IMR-90 (cell line): ENCODE results near the gene RNF145. TPM values are rescaled to one million over a fixed set of nuclear protein-coding genes. Genes with fewer than 3 reads are reported as not detected.
A peak's percentile ranks its signal among the peaks of the same experiment; 100 is the strongest.

Experiments
- ATAC-seq: fragments of 200-7000 bp; cut with Tn5 transposase; 2 replicates; pipeline ENCODE4 v1.9.1; 2020; ENCODE audit warnings: low read depth, mild to moderate bottlenecking, moderate library complexity
- Bru-seq: library from RNA; stranded (reverse); fragments of 400-500 nt; gene quantifications from one replicate; lab custom pipeline; 2021; lab: Mats Ljungman, UMichigan
- BruChase-seq, 2 experiments: library from RNA; stranded (reverse); fragments of 400-500 nt; gene quantifications; one replicate each; lab custom pipeline; 2021; lab: Mats Ljungman, UMichigan
- BruUV-seq: library from RNA; stranded (reverse); fragments of 400-500 nt; replicated peaks from 2 replicates; lab custom pipeline; 2021; lab: Mats Ljungman, UMichigan
- CTCF ChIA-PET: fragments of 300-600 bp; formaldehyde crosslinking; extraction: SDS; loops from one replicate; lab custom pipeline; 2021; ENCODE audit warnings: antibody characterized with exemption; lab: Yijun Ruan, JAX
- POLR2A ChIA-PET: fragments of 300-600 bp; sonication (Branson Sonifier 250); formaldehyde crosslinking; loops from one replicate; lab custom pipeline; 2022; ENCODE audit warnings: antibody characterized with exemption; ENCODE audit not compliant: unreplicated experiment; lab: Charles Lee
- DNase-seq: peaks from one replicate; pipeline ENCODE4 v3.0.0; 2013
- H2AFZ ChIP-seq: replicated peaks from 2 replicates; pipeline ENCODE3; 2013; ENCODE audit warnings: low read length, mild to moderate bottlenecking; ENCODE audit not compliant: poor library complexity
- H2AK5ac ChIP-seq: 2 replicates; pipeline ENCODE4 v1.6.1; 2013; ENCODE audit warnings: low read depth, low read length, inconsistent platforms
- H2AK9ac ChIP-seq: replicated peaks from 2 replicates; pipeline ENCODE3; 2013; ENCODE audit warnings: mild to moderate bottlenecking, low read depth, low read length, moderate library complexity; ENCODE audit not compliant: poor library complexity
- H2BK120ac ChIP-seq: 2 replicates; pipeline ENCODE4 v1.6.1; 2013; ENCODE audit warnings: low read depth, low read length, inconsistent platforms
- H2BK15ac ChIP-seq: 3 replicates; pipeline ENCODE4 v1.6.1; 2013; ENCODE audit warnings: low read depth, low read length, inconsistent platforms
- H2BK20ac ChIP-seq: 2 replicates; pipeline ENCODE4 v1.6.1; 2013; ENCODE audit warnings: low read depth, mild to moderate bottlenecking, inconsistent platforms, low read length, moderate library complexity
- H2BK5ac ChIP-seq: 2 replicates; pipeline ENCODE4 v1.6.1; 2013; ENCODE audit warnings: mild to moderate bottlenecking, low read depth, low read length, inconsistent platforms; ENCODE audit not compliant: poor library complexity, severe bottlenecking
- H3K14ac ChIP-seq: replicated peaks from 2 replicates; pipeline ENCODE4 v1.6.1; 2013; ENCODE audit warnings: low read depth, low read length, inconsistent platforms
- H3K18ac ChIP-seq: 2 replicates; pipeline ENCODE4 v1.6.1; 2013; ENCODE audit warnings: low read depth, low read length, control low read depth
- H3K23ac ChIP-seq: 2 replicates; pipeline ENCODE4 v1.6.1; 2013; ENCODE audit warnings: low read depth, low read length, inconsistent platforms
- H3K27ac ChIP-seq: 2 replicates; pipeline ENCODE4 v1.5.1; 2013; ENCODE audit warnings: mild to moderate bottlenecking, control low read depth, low read length; ENCODE audit not compliant: insufficient read depth
- H3K27me3 ChIP-seq: 2 replicates; pipeline ENCODE4 v1.6.1; 2013; ENCODE audit warnings: low read length; ENCODE audit not compliant: control insufficient read depth, insufficient read depth
- H3K36me3 ChIP-seq: 2 replicates; pipeline ENCODE4 v1.6.1; 2013; ENCODE audit warnings: low read length, mixed read lengths; ENCODE audit not compliant: control insufficient read depth, insufficient read depth
- H3K4ac ChIP-seq: 2 replicates; pipeline ENCODE4 v1.6.1; 2013; ENCODE audit warnings: low read depth, low read length, inconsistent platforms
- H3K4me1 ChIP-seq: 2 replicates; pipeline ENCODE4 v1.6.1; 2013; ENCODE audit warnings: low read length, mixed read lengths; ENCODE audit not compliant: control insufficient read depth, insufficient read depth
- H3K4me2 ChIP-seq: 2 replicates; pipeline ENCODE4 v1.6.1; 2013; ENCODE audit warnings: low read depth, mild to moderate bottlenecking, control low read depth, low read length, moderate library complexity
- H3K4me3 ChIP-seq: 2 replicates; pipeline ENCODE4 v1.5.1; 2013; ENCODE audit warnings: low read depth, mild to moderate bottlenecking, control low read depth, low read length, moderate library complexity; ENCODE audit not compliant: insufficient read depth
- H3K56ac ChIP-seq: 2 replicates; pipeline ENCODE4 v1.6.1; 2013; ENCODE audit warnings: low read length, inconsistent platforms; ENCODE audit not compliant: insufficient read depth; ENCODE audit errors: extremely low read depth
- H3K79me1 ChIP-seq, 2 experiments: 2 replicates each; pipeline ENCODE4 v1.6.1; 2013; ENCODE audit warnings: low read length in 2 of 2, inconsistent platforms in 1 of 2, low read depth in 1 of 2
- H3K9ac ChIP-seq: 2 replicates; pipeline ENCODE4 v1.6.1; 2013; ENCODE audit warnings: low read depth, low read length, control low read depth
- H3K9me1 ChIP-seq: 2 replicates; pipeline ENCODE4 v1.6.1; 2013; ENCODE audit warnings: low read length, inconsistent platforms; ENCODE audit not compliant: insufficient read depth
- H3K9me3 ChIP-seq: 2 replicates; pipeline ENCODE4 v1.6.1; 2013; ENCODE audit warnings: low read length; ENCODE audit not compliant: control insufficient read depth, insufficient read depth
- H4K20me1 ChIP-seq: 2 replicates; pipeline ENCODE4 v1.6.1; 2013; ENCODE audit warnings: low read length, inconsistent platforms; ENCODE audit not compliant: insufficient read depth
- H4K5ac ChIP-seq: 2 replicates; pipeline ENCODE4 v1.6.1; 2013; ENCODE audit warnings: mild to moderate bottlenecking, low read depth, low read length, control low read depth
- H4K8ac ChIP-seq, 2 experiments: 2 replicates each; pipeline ENCODE4 v1.6.1; 2013; ENCODE audit warnings: low read depth in 2 of 2, low read length in 2 of 2, control low read depth in 1 of 2, inconsistent platforms in 1 of 2
- H4K91ac ChIP-seq: 2 replicates; pipeline ENCODE4 v1.6.1; 2013; ENCODE audit warnings: low read depth, low read length, inconsistent platforms; ENCODE audit not compliant: insufficient read depth
- BHLHE40 ChIP-seq: fragments of 150-350 bp; IDR thresholded peaks from 2 replicates; pipeline ENCODE4 v1.6.1; 2016; ENCODE audit warnings: mild to moderate bottlenecking, low read depth, low read length
- CEBPB ChIP-seq: IDR thresholded peaks from 2 replicates; pipeline ENCODE4 v1.6.1; 2012; ENCODE audit warnings: low read depth, low read length, improper control_type of control experiment
- CHD1 ChIP-seq: IDR thresholded peaks from 2 replicates; pipeline ENCODE4 v1.6.1; 2012; ENCODE audit warnings: low read depth, low read length, improper control_type of control experiment
- CTCF ChIP-seq: conservative IDR thresholded peaks from 2 replicates; pipeline ENCODE4 v1.5.1; 2012; ENCODE audit warnings: mild to moderate bottlenecking, low read depth, low read length, improper control_type of control experiment
- FOS ChIP-seq: fragments of 150-350 bp; IDR thresholded peaks from 2 replicates; pipeline ENCODE4 v1.6.1; 2016; ENCODE audit warnings: low read depth, low read length
- MAFK ChIP-seq: IDR thresholded peaks from 2 replicates; pipeline ENCODE4 v1.6.1; 2012; ENCODE audit warnings: low read depth, low read length, improper control_type of control experiment
- MAZ ChIP-seq: IDR thresholded peaks from 2 replicates; pipeline ENCODE4 v1.6.1; 2012; ENCODE audit warnings: low read depth, mild to moderate bottlenecking, low read length, improper control_type of control experiment, moderate library complexity, borderline replicate concordance
- NFE2L2 ChIP-seq: fragments of 150-350 bp; IDR thresholded peaks from 2 replicates; pipeline ENCODE4 v1.6.1; 2016; ENCODE audit warnings: low read depth, mild to moderate bottlenecking, low read length
- RAD21 ChIP-seq: IDR thresholded peaks from 2 replicates; pipeline ENCODE4 v1.6.1; 2012; ENCODE audit warnings: low read length, improper control_type of control experiment
- RFX5 ChIP-seq: IDR thresholded peaks from 2 replicates; pipeline ENCODE4 v1.8.0; 2012; ENCODE audit warnings: low read depth, mild to moderate bottlenecking, low read length, moderate library complexity
- USF2 ChIP-seq: fragments of 150-350 bp; IDR thresholded peaks from 2 replicates; pipeline ENCODE4 v1.6.1; 2017; ENCODE audit warnings: mild to moderate bottlenecking, antibody characterized with exemption, low read length, low read depth
- WGBS, 2 experiments: methylation state at CpG; one replicate each; pipeline versions ENCODE4 v1.1.5 to v1.1.7; 2013; ENCODE audit warnings: missing lambda C conversion rate in 2 of 2; ENCODE audit not compliant: insufficient read length in 1 of 2; ENCODE audit errors: extremely low coverage in 2 of 2; 5-methylcytosine and 5-hydroxymethylcytosine counted together
- dilution Hi-C: fragments of 300-500 bp; cut with HindIII; formaldehyde crosslinking; loops from one replicate; pipeline ENCODE4 v1.14.3; 2018; ENCODE audit warnings: low sequenced_read_pairs; ENCODE audit not compliant: unreplicated experiment
- in situ Hi-C: fragments of 300-500 bp; cut with MboI; formaldehyde crosslinking; loops from 3 replicates; pipeline ENCODE4 v1.14.3; 2019; ENCODE audit warnings: low sequenced_read_pairs, inconsistent platforms, mixed read lengths
- intact Hi-C: fragments of 100-400 bp; cut with micrococcal nuclease; formaldehyde crosslinking; loops from 2 replicates; pipeline ENCODE4 v1.10.0; 2022
- long read RNA-seq: library from polyadenylated mRNA; unstranded; transcript quantifications from one replicate; pipeline ENCODE4 v2.0.0, GENCODE V29; 2021; ENCODE audit not compliant: unreplicated experiment
- polyA plus RNA-seq, 3 experiments: library from polyadenylated mRNA; depleted of rRNA; stranded (reverse); fragments of >200 nt; gene quantifications; 2 replicates each; pipeline ENCODE4 v1.2.3, GENCODE V29; 2012; ENCODE audit warnings: low replicate concordance in 1 of 3
- total RNA-seq: library from RNA; depleted of rRNA; stranded (reverse); fragments of >200 nt; gene quantifications from 2 replicates; pipeline ENCODE4 v1.2.3, GENCODE V29; 2012; rRNA removed

RNF145 gene
- total RNA-seq (50.0 and 68.0 TPM in 2 replicates), polyA plus RNA-seq (2012; rRNA removed) (44.9 and 57.0 TPM in 2 replicates), Bru-seq, nascent RNA (percentile 98 among the genes with signal in this experiment), BruChase-seq, experiment 1, labeled RNA remaining after a 6-hour chase (percentile 83 among the genes with signal in this experiment), BruChase-seq, experiment 2, labeled RNA remaining after a 2-hour chase (percentile 93 among the genes with signal in this experiment)
- polyA plus RNA-seq (2012; cell fraction: cytosol; rRNA removed): 14.3 and 27.2 TPM in 2 replicates
- polyA plus RNA-seq (2012; cell fraction: nucleus; rRNA removed; ENCODE audit: low replicate concordance): 8.4 and 77.6 TPM in 2 replicates
- long read RNA-seq, transcript RNF145-202 (11 exons, 3,613 nt): major isoform, 5 of 86 reads
- long read RNA-seq, partial matches to known transcripts: 64 of 86 reads
- long read RNA-seq, other reads (novel, unspliced or antisense): 16 of 86 reads

GRCh38 chr5:159209438-159210209 lies at the start of gene RNF145:
Gene RNF145 (minus strand): TSS chr5:159209553. CDS start chr5:159203617, 5,936 bp downstream.
- H2BK120ac ChIP-seq: peak within 1 kb of the TSS; percentile 60
- ATAC-seq (peak; percentile 74), DNase-seq (peak; percentile 86)
- peak within 1 kb of the TSS; percentile 22; the same call in 2 of the 3 replicates for H2BK15ac ChIP-seq
- H3K36me3 ChIP-seq: no peaks in the 10 kb centered on the region
- POLR2A ChIA-PET: no interaction called here
- CTCF ChIA-PET: no interaction called here
- peak within 1 kb of the TSS; percentile 85 for H3K23ac ChIP-seq
- peak within 1 kb of the TSS; percentile 86 for H3K18ac ChIP-seq
- peak within 1 kb of the TSS; percentile 88 for H3K56ac ChIP-seq
- H2AK5ac ChIP-seq: peak within 1 kb of the TSS; percentile 98
- dilution Hi-C loops (no loop called here), in situ Hi-C loops (loop anchor here (5.0 kb wide), 1 partner anchor 52 kb away; no protein-coding TSS in a partner anchor), intact Hi-C loops (loop anchor here (2.0 to 10.0 kb wide), 3 partner anchors 53 to 765 kb away; partner anchors contain the start of gene UBLCP1)
- no TSS peak for BruUV-seq
- no peaks in the 10 kb centered on the region for H3K9me3 ChIP-seq
- H2AFZ ChIP-seq: peak within 1 kb of the TSS; percentile 93
- H3K4me2 ChIP-seq: peak within 1 kb of the TSS; percentile 83
- peak within 1 kb of the TSS; percentile 100 for H3K27ac ChIP-seq
- peak within 1 kb of the TSS; percentile 96 for H4K5ac ChIP-seq
- peak within 1 kb of the TSS; percentile 92 to 98 for H4K8ac ChIP-seq
- H3K14ac ChIP-seq: peak within 1 kb of the TSS; percentile 99
- H3K9ac ChIP-seq: peak within 1 kb of the TSS; percentile 99
- peak within 1 kb of the TSS; percentile 83 for H3K4me3 ChIP-seq
- peak within 1 kb of the TSS; percentile 57 for H2BK20ac ChIP-seq
- H3K4ac ChIP-seq: peak within 1 kb of the TSS; percentile 99
- H3K4me1 ChIP-seq: 0 out of 2 replicates have a peak, but pooled peaks cover 2% of the 10 kb centered on the region
- peaks cover 8% of the 10 kb centered on the region for H4K20me1 ChIP-seq
- WGBS, 2 experiments: 1% methylated on average over 36 of the region's 65 CpGs; no CpG with 5 or more reads in 1 of the 2 experiments
- H2BK5ac ChIP-seq: peak within 1 kb of the TSS; percentile 79
- H3K27me3 ChIP-seq: no peaks in the 10 kb centered on the region
- H2AK9ac ChIP-seq: peak within 1 kb of the TSS; percentile 99
- peaks cover 8 to 10% of the 10 kb centered on the region in 2 experiments; a peak in 3 of 4 replicates for H3K79me1 ChIP-seq
- H4K91ac ChIP-seq: peak within 1 kb of the TSS; percentile 98
- no peaks in the 10 kb centered on the region; the same call in 1 of the 2 replicates for H3K9me1 ChIP-seq
- TF ChIP-seq NFE2L2 (no peak), MAFK (no peak), CTCF (no peak), RAD21 (0 out of 2 replicates have a peak, but pooled peaks have one; percentile 4), BHLHE40 (peak; percentile 67), MAZ (peak; percentile 86; the same call in 1 of the 2 replicates), RFX5 (no peak), USF2 (peak; percentile 71), CEBPB (no peak), CHD1 (no peak), FOS (no peak)
